ENCODE data around the gene MYO15B. TPM values are rescaled to one million over a fixed set of nuclear protein-coding genes. Genes with fewer than 3 reads are reported as not detected.
A peak's percentile ranks its signal among the peaks of the same experiment; 100 is the strongest.

Gene MYO15B
- total RNA-seq, 4 donors from 2014 or later, result 119 to 610 (median 170) TPM

DNA sequence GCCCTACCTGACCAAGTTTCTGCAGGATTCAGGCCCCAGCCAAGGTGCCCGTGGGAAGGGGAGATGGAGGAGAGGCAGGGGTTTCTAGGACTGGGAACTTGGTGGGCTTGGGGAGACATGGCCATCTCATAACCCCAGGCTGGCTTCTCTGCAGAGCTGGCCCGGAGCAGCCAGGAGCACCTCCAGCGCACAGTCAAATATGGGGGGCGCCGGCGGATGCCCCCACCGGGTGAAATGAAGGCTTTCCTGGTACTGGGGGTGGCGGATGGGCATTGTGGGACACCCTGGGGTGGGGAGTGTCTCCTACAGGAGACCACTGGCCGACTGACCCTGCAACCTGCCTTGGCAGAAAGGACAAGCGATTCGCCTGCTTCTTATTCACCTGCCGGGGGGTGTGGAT lies 36.4 kb downstream of the MYO15B start:
- Histone ChIP-seq H3K4me3 (no peak overlapping the region), H3K9me3 (no peaks in the 10 kb centered on the region), H3K4me1 (no peaks in the 10 kb centered on the region), H3K27ac (no peak overlapping the region), H3K36me3 (no peaks in the 10 kb centered on the region), H3K27me3 (no peaks in the 10 kb centered on the region)
- no peak for TF ChIP-seq POLR2A (IDR thresholded peaks at IDR 0.05)
- TF ChIP-seq, protein P1, sequence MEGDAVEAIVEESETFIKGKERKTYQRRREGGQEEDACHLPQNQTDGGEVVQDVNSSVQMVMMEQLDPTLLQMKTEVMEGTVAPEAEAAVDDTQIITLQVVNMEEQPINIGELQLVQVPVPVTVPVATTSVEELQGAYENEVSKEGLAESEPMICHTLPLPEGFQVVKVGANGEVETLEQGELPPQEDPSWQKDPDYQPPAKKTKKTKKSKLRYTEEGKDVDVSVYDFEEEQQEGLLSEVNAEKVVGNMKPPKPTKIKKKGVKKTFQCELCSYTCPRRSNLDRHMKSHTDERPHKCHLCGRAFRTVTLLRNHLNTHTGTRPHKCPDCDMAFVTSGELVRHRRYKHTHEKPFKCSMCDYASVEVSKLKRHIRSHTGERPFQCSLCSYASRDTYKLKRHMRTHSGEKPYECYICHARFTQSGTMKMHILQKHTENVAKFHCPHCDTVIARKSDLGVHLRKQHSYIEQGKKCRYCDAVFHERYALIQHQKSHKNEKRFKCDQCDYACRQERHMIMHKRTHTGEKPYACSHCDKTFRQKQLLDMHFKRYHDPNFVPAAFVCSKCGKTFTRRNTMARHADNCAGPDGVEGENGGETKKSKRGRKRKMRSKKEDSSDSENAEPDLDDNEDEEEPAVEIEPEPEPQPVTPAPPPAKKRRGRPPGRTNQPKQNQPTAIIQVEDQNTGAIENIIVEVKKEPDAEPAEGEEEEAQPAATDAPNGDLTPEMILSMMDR (IDR thresholded peaks at IDR 0.05), result no peak
- DNase-seq, result no peak
- intact Hi-C loops (cut with DNase I; ENCODE audit: low total_unique reads), result no loop called here

DNA sequence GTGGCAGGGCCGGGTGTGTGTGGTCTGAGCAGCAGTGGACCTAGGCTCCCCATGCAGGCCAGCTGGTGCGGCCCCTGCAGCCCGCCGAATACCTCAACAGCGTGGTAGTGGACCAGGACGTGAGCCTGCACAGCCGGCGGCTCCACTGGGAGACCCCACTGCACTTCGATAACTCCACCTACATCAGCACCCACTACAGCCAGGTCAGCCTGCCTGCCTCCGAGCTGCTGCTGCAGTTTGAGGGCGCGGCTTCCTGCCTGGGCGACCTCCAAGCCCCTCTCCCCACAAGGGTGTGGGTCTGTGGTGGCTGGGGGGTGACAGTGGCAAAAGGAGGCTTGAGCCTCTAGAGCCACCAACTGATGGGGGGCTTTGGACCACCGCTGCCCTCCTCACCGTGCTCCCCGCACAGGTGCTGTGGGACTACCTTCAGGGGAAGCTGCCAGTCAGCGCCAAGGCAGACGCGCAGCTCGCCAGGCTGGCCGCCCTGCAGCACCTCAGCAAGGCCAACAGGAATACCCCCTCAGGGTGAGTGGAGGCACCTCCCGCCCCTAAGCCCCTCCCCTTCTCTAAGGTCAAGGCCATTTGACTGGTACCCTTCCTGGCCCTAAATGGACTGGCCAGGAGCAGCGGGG lies 37.2 kb downstream of the MYO15B start:
- no peak for DNase-seq
- no peak overlapping the region for H3K27ac ChIP-seq
- no peaks in the 10 kb centered on the region for H3K36me3 ChIP-seq
- TF ChIP-seq, protein P1 (IDR thresholded peaks at IDR 0.05), result no peak
- TF ChIP-seq POLR2A (IDR thresholded peaks at IDR 0.05), result no peak
- H3K4me3 ChIP-seq, result no peak overlapping the region
- intact Hi-C loops (cut with DNase I; ENCODE audit: low total_unique reads), result no loop called here
- H3K4me1 ChIP-seq, result no peaks in the 10 kb centered on the region
- H3K27me3 ChIP-seq, result no peaks in the 10 kb centered on the region
- H3K9me3 ChIP-seq, result no peaks in the 10 kb centered on the region

DNA sequence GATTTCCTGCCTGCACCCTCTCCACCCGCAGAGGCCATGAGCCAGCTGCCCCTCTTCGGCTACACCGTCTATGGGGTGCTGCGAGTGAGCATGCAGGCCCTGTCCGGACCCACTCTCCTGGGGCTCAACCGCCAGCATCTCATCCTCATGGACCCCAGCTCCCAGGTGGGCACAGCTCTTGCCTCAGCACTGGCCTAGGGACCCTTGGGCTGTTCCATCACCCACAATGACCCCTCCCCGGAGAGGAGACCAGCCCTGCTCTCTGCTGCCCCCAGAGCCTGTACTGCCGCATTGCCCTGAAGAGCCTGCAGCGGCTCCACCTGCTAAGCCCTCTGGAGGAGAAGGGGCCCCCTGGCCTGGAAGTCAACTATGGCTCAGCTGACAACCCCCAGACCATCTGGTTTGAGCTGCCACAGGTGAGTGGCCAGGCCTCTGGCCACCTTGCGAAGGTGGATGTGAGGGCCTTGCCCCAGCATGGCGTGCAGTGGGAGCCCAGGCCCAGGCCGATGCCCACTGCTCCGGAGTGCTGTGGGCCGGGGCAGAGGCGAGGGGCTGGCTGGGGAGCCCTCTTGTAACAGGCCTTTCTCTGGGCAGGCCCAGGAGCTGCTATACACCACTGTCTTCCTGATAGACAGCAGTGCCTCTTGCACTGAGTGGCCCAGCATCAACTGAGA lies 38.4 kb downstream of the MYO15B start:
- H3K4me3 ChIP-seq, result no peak overlapping the region
- no peaks in the 10 kb centered on the region for H3K4me1 ChIP-seq
- no peak overlapping the region for H3K27ac ChIP-seq
- no peaks in the 10 kb centered on the region for H3K9me3 ChIP-seq
- TF ChIP-seq, protein P1 (IDR thresholded peaks at IDR 0.05), result peak in 2 of 4 experiments; percentile 17 to 41
- no peak for TF ChIP-seq POLR2A (IDR thresholded peaks at IDR 0.05)
- no peaks in the 10 kb centered on the region for H3K27me3 ChIP-seq
- intact Hi-C loops (cut with DNase I; ENCODE audit: low total_unique reads), result no loop called here
- DNase-seq, result no peak
- H3K36me3 ChIP-seq, result no peaks in the 10 kb centered on the region

DNA sequence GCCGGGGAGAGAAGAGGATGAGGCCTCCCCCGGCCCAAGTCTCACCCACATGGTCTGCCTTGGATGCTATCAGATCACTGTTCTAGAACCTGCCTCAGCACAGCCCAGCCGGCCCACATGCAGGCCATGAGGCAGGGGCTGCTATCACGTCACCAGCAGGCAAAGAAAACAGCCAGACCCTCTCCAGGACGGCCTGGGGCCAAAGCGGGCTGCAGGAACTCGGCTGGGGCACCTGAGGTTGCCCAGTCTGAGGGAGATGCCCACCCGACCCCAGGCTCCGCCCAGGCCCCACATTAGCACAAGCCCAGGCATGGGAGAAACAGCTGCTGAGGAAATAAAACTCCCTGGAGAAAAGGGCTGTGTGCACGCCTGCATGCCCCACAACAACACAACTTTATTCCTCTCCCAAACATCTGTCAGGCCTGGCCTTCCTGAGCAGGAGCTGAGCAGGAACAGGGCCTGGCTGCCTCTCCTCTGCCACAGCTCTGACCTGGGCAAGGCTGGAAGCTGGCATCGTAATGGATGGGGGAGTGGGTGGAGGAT lies 39.0 kb downstream of the MYO15B start:
- no peak overlapping the region for H3K4me3 ChIP-seq
- no peaks in the 10 kb centered on the region for H3K4me1 ChIP-seq
- H3K27ac ChIP-seq, result no peak overlapping the region
- DNase-seq, result no peak
- intact Hi-C loops (cut with DNase I; ENCODE audit: low total_unique reads), result no loop called here
- H3K27me3 ChIP-seq, result no peaks in the 10 kb centered on the region
- no peaks in the 10 kb centered on the region for H3K9me3 ChIP-seq
- no peaks in the 10 kb centered on the region for H3K36me3 ChIP-seq
- TF ChIP-seq, protein P1 (IDR thresholded peaks at IDR 0.05), result no peak
- TF ChIP-seq POLR2A (IDR thresholded peaks at IDR 0.05), result no peak

DNA sequence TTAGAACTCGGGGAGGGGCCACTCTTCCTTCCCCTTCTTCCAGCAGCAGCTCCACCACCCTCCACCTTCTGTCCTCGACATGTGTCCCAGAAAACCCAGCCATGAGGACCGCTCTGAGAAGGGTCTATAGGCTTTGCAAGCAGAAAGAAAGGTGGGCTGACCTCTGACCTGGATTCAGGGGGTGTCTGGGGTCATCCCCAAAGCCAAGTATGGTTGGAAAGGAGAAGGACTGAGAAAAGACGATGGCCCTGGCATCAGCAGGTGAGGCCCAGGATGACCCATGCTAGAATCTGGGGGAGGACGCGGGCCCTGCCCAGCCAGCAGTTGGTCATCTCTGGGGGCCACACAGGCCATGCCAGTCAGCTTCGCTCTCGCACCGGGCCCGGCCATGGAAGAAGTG lies 39.5 kb downstream of the MYO15B start:
- DNase-seq, result no peak
- no peaks in the 10 kb centered on the region for H3K9me3 ChIP-seq
- no peaks in the 10 kb centered on the region for H3K36me3 ChIP-seq
- H3K27ac ChIP-seq, result no peak overlapping the region
- TF ChIP-seq, protein P1 (IDR thresholded peaks at IDR 0.05), result no peak
- no peak for TF ChIP-seq POLR2A (IDR thresholded peaks at IDR 0.05)
- no peaks in the 10 kb centered on the region for H3K27me3 ChIP-seq
- no peaks in the 10 kb centered on the region for H3K4me1 ChIP-seq
- intact Hi-C loops (cut with DNase I; ENCODE audit: low total_unique reads), result no loop called here
- H3K4me3 ChIP-seq, result no peak overlapping the region

Data from uterus (tissue), 4 donors.